Measurements from ENCODE around the gene RHBDF2.
A peak's percentile ranks its signal among the peaks of the same experiment; 100 is the strongest.

The RHBDF2 gene

DNA sequence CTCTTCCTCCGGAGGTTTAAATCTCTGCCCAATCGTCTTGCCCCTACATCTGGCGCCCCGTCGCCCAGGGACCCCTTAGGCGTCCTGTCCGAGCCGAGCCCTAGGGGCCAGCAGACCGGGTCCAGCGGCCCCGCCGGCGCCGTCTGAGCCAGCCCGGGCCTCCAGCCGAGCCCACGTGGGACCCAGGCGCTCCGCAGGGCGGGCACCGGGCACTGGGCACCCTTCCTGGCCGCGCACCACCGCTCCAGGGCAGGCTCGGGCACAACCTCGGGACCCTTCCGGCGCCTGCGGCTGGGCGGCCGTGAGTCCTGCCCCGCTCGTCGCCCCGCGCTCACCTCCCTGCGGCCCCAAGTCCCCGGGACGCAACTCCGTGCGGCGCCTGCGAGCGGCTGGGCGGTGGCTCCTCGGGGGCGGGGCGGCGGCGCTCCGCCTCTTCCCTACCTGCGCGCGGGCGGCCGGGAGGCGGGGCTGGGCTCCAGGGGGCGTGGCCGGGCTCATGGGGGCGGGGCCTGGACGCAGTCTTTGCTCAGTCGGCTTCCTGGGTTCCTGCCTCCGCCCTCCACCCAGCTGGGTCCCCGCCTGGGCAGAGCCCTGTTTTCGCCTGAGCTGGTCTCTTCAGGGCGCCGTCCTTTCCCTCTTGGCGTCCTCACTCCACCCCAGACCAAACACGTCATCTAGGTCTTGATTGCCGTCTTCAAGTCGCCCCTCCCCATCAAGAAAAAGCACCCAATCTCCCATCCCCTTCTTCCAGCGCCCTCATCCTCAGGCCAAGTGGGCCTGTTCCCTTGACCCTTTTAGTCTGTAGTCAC lies at the start of gene RHBDF2:
TSS of gene RHBDF2 (minus strand) at position 406 of the 809 bp plus-strand sequence. CDS start 19,899 bp downstream, outside the sequence.
- peak; percentile 48 for DNase-seq

DNA sequence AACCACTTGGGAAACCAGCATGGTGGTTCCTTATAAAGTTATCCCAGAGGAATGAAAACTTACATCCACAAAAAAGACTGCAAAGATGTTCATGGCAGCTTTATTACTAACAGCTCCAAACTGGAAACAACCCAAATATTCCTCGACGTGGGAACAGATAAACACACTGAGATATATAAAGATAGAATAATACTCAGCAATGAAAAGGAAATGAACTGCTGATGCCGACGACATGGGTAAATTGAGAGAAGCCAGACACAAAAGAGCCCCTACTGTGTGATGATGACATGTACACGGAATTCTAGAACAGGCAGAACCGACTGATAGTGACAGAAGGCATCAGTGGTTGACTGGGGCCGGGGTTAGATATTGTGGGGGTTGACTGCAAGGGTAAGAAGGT lies 48.3 kb upstream of the RHBDF2 start:
- DNase-seq = no peak

DNA sequence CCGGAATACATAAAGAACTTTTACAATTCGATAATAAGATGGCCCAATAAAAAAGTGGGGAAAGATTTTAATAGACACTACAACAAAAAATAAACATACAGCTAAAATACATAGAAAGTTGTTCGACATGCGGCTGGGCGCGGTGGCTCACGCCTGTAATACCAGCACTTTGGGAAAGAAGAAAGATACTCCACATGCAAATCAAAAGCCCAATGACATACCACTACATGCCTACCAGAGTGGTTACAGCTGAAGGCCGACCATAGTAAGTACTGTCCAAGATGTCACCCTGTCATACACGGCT lies 47.9 kb upstream of the RHBDF2 start:
- DNase-seq = no peak

- no peak for DNase-seq
Observed at GRCh38 chr17:76548378-76549214, 47.4 kb upstream of the RHBDF2 start.

- DNase-seq = no peak
Observed at GRCh38 chr17:76547642-76548202, 46.5 kb upstream of the RHBDF2 start.

DNA sequence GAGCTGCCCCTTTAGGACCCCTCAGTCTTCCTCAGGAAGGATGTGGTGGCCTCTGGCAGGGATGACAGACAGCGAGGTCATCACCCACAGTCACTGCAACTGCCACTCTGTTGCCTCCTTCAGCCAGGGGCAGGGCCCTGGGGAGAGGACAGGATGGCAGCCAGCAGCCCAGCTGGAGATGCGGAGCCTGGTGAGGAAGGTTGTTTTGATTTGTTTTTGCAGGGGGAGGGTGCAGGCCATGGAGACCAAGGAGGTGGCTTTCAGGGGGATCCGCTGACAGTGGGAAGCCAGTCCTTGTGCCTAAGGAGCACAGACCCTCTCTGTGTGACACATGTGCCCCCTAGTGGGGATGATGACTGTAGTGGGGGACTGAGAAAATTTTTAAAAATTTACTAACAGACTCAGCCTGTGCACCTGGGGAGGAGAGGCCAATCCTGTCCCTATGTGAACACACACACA lies 46.0 kb upstream of the RHBDF2 start:
- DNase-seq = no peak

- no peak for DNase-seq
Observed at GRCh38 chr17:76546556-76547182, 45.4 kb upstream of the RHBDF2 start.

GRCh38 chr17:76545918-76546555 lies 44.8 kb upstream of the RHBDF2 start:
- no peak for DNase-seq

- no peak for DNase-seq
Observed at GRCh38 chr17:76544546-76545365, 43.5 kb upstream of the RHBDF2 start.

GRCh38 chr17:76543826-76544545 lies 42.8 kb upstream of the RHBDF2 start:
- no peak for DNase-seq

- DNase-seq = no peak
Observed at GRCh38 chr17:76543482-76543825, 42.2 kb upstream of the RHBDF2 start.

DNA sequence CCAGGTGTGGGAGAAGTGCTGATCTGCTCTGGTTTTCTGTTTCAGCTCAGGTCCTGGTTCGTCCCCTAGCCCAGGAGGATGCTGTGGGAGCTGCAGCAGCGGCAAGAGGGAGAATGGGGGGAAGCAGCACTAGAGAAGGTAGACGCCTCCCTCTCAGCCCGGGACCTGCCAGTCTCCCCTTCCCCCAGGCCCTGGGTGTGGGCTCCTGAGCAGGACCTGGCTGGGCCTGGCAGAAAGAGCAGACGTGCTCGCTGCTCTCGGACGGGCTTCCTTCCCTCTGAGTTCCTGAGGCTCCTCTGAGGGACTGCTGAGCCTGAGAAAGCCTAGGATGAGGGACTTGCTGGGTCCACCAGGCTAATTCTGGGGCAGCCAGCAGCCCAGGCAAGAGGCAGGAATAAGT lies 41.8 kb upstream of the RHBDF2 start:
- no peak for DNase-seq

DNA sequence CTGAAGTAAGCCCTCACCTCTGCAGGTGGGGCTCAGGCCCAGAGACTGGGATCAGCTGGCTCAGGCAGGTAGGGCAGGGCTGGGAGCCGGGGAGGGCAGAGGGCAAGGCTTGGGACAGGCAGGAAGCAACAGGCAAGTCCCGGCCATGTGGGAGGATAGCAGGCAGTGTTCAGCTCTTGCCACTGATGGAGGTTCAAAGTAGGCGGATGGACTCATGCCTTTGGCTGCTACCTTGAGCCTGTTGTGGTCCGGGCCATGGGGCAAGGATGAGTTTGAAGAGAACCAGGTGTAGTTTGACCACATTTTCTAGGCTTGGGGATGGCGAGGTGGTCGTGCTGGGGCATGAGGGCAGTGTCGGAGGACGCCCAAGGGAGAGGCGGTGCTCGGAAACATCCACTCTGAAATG lies 41.3 kb upstream of the RHBDF2 start:
- no peak for DNase-seq

GRCh38 chr17:76541739-76542454 lies 40.7 kb upstream of the RHBDF2 start:
- DNase-seq = no peak

DNA sequence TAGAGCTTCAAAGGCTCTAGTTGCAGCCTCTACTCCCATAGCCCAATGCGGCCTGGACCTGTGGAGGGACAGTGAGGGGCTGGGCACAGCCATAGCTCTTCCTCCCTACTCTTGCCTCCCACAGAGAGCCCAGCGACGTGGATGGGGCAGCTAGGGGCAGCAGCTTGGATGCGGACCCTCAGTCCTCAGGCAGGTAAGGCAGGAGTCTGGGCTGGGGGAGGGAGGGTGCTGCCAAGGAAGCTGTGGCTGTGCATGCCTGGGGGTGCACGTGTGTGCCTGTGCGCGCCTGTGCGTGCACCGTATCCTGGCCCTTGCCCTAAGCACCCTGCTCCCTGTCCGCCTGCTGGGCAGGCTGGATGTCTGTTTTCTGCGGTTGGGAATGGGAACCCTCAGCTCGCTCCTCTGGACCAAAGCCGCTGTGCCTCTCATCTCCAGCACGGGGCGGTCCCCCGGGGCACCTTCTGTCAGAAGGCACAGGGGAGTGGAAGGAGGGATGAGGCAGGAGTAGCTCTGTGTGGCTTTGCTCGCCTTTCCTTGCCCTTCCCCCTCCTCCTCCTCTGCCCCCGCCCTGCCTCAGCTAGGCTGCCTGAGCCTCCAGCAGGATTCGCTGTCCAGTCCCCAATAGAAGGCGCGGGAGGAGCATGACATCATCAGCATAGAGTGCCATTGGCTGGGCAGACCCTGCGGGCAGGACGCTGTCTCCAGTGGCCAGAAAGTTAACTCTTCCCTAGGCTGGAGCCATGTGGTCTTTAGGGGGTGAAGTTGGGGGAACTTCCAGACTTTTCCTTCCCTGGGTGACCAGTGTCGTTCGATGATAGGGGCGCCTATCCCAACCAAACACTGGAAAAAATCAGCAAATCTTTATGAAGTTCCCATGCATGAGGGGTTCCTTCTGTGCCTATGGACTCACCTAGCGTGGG lies 39.4 kb upstream of the RHBDF2 start:
- DNase-seq = no peak

DNA sequence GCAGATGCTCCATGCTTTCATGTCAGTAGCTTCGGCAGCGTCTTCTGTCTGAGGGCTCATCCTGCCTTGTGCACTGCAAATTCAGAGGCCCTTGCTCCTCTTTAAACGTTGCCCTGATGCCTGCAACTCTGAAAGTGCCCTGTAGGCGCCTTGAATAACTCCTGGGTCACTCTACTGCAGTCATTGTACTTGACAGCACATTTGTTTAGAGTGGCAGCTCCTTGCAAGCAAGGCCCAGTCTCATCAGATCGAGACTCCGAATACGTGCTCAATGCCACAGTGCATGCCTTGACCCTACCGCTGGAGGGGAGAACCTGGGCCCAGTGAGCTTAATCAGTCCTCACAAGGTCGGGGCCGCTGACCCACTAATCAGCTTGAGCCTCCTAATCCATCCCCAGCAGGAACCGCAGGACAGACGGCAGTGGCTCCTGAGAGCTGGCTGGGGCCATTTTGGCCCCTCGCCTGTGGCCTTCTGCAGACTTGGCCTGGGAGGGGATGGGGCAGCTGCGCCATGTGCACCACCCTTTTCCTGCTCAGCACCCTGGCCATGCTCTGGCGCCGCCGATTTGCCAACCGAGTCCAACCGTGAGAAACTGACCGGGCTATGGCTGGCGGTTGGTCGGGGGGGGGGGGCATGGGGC lies 38.5 kb upstream of the RHBDF2 start, which contains the start of gene PRCD:
TSS of gene PRCD (plus strand) at position 414 of the 641 bp plus-strand sequence. CDS start at position 512, 98 bp downstream.
- DNase-seq = no peak

- no peak for DNase-seq
Observed at GRCh38 chr17:76538941-76539570, 37.8 kb upstream of the RHBDF2 start.

GRCh38 chr17:76538281-76538931 lies 37.2 kb upstream of the RHBDF2 start:
- DNase-seq = no peak
